ENCODE results near the gene ARHGDIG.

DNA sequence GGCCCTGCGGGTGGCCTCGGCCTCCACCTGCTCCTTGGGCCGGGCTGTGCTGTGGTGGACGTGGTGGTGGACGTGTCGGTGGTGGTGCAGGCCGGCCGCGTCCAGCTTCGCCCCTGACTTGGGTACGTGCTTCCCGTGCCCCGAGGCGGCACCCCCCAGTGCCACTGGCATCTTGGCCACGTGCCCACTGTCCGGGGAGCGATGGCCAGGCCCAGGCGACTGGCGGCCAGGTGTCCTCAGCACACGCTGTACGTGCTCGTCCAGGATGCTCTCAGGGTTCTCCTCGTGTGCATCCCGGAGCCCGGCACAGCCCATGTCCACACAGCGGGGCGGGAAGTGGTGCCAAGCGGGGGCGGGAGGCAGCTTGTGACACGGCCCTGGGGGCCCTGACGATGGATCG lies 17.4 kb downstream of the ARHGDIG start:
- TF ChIP-seq GATA2 (IDR thresholded peaks at IDR 0.05; ENCODE audit: low read depth, low read length) (no peak), GATA3 (IDR thresholded peaks at IDR 0.05; ENCODE audit: low read depth, low read length) (no peak)

All from SH-SY5Y (cell line).